ENCODE results near the gene ZFAND3.

Gene ZFAND3

GRCh38 chr6:37971266-37971665 lies 151.7 kb downstream of the ZFAND3 start:
- Mint-ChIP-seq H3K4me1 (ENCODE audit: low read depth) (peaks cover 22% of the 10 kb centered on the region), H3K27ac (no peak overlapping the region), H3K4me3 (no peak overlapping the region), H3K9me3 (peaks cover 32% of the 10 kb centered on the region), H3K36me3 (ENCODE audit: low read depth) (peaks cover 46% of the 10 kb centered on the region), H3K27me3 (ENCODE audit: low read depth) (no peaks in the 10 kb centered on the region)
- no peak for DNase-seq (ENCODE audit: low spot score)

- H3K4me3 Mint-ChIP-seq, result peak overlapping the region; percentile 41
- H3K27me3 Mint-ChIP-seq (ENCODE audit: low read depth), result no peaks in the 10 kb centered on the region
- H3K4me1 Mint-ChIP-seq (ENCODE audit: low read depth), result peaks cover 22% of the 10 kb centered on the region
- no peak overlapping the region for H3K27ac Mint-ChIP-seq
- no peak for DNase-seq (ENCODE audit: low spot score)
- peaks cover 45% of the 10 kb centered on the region for H3K36me3 Mint-ChIP-seq (ENCODE audit: low read depth)
- H3K9me3 Mint-ChIP-seq, result peaks cover 32% of the 10 kb centered on the region
Observed at GRCh38 chr6:37971711-37972390, 152.3 kb downstream of the ZFAND3 start.

DNA sequence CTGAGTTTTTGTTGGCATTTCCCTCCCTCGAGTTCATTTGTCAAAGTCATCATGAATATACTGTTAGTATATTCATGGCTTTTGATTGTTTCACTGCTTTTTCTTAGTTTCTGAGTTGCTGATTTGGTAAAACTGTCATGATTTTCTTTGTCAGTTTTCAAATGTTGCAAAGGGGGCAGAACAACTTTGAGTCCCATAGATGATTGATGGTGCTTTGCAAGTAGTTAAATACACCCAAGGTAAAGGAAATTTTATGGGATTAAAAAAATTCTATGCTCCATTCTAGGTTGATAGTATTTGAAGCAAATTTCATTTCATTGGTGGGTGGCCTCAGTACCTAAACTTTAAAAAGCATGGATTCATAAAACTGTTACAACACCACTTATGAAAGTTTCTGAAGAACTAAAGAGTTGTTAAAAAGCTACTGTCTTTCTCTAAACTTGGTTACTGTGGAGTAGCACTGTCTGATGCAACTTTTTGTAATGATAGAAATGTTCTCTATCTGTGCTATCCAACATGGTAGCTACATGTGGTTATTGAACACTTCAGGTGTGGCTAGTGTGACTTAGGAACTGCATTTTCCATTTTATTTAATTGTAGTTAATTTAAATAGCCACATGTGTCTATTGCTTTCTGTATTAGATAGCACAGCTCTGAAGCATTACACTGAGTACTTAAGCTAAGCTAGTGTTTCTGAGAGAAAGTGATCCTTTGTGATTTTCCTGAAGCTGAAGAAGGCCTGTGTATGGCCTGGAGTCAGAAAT lies 153.6 kb downstream of the ZFAND3 start:
- peaks cover 32% of the 10 kb centered on the region for H3K9me3 Mint-ChIP-seq
- H3K4me1 Mint-ChIP-seq (ENCODE audit: low read depth), result peaks cover 25% of the 10 kb centered on the region
- H3K27ac Mint-ChIP-seq, result peak overlapping the region; percentile 76
- H3K36me3 Mint-ChIP-seq (ENCODE audit: low read depth), result peaks cover 45% of the 10 kb centered on the region
- H3K4me3 Mint-ChIP-seq, result peak overlapping the region; percentile 22
- no peak for DNase-seq (ENCODE audit: low spot score)
- no peaks in the 10 kb centered on the region for H3K27me3 Mint-ChIP-seq (ENCODE audit: low read depth)

DNA sequence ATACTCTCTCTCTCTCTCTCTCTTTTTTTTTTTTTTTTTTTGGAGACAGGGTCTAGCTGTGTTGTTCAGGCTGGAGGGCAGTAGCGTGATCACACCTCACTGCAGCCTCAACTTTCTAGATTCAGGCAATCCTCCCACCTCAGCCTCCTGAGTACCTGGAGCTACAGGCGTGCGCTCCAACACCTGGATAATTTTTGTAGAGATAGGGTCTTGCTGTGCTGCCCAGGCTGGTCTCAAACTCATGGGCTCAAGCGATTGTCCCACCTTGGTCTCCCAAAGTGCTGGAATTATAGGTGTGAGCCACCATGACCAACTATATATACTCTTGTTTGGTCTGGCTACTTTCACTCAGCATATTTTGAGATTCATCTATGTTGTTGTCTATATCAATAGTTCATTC lies 154.9 kb downstream of the ZFAND3 start:
- DNase-seq (ENCODE audit: low spot score), result no peak
- Mint-ChIP-seq H3K9me3 (peaks cover 27% of the 10 kb centered on the region), H3K27me3 (ENCODE audit: low read depth) (no peaks in the 10 kb centered on the region), H3K36me3 (ENCODE audit: low read depth) (peaks cover 41% of the 10 kb centered on the region), H3K4me1 (ENCODE audit: low read depth) (peaks cover 32% of the 10 kb centered on the region), H3K4me3 (no peak overlapping the region), H3K27ac (no peak overlapping the region)

DNA sequence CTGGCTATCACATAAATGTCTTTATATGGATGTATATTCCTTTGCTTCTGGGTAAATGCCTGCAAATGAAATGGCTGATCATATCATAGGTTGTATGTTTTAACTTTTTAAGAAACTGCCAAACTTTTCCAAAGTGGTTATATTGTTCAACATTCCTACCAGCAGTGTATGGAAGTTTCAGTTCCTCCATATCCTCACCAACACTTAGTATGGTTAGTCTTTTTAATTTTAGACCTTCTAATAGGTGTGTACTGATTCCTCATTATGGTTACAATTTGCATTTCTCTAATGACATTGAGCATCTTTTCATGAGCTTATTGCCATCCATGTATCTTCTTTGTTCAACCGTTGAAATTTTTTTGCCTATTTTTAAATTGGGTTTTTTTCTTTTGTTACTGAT lies 155.4 kb downstream of the ZFAND3 start:
- Mint-ChIP-seq H3K4me1 (ENCODE audit: low read depth) (peaks cover 36% of the 10 kb centered on the region), H3K27ac (no peak overlapping the region), H3K9me3 (peaks cover 27% of the 10 kb centered on the region), H3K36me3 (ENCODE audit: low read depth) (peaks cover 39% of the 10 kb centered on the region), H3K27me3 (ENCODE audit: low read depth) (no peaks in the 10 kb centered on the region), H3K4me3 (no peak overlapping the region)
- DNase-seq (ENCODE audit: low spot score), result no peak

- Mint-ChIP-seq H3K4me3 (no peak overlapping the region), H3K36me3 (ENCODE audit: low read depth) (peaks cover 32% of the 10 kb centered on the region), H3K4me1 (ENCODE audit: low read depth) (peaks cover 28% of the 10 kb centered on the region), H3K9me3 (peaks cover 23% of the 10 kb centered on the region), H3K27ac (no peak overlapping the region), H3K27me3 (ENCODE audit: low read depth) (no peaks in the 10 kb centered on the region)
- DNase-seq (ENCODE audit: low spot score), result no peak
Observed at GRCh38 chr6:37977715-37978114, 158.2 kb downstream of the ZFAND3 start.

DNA sequence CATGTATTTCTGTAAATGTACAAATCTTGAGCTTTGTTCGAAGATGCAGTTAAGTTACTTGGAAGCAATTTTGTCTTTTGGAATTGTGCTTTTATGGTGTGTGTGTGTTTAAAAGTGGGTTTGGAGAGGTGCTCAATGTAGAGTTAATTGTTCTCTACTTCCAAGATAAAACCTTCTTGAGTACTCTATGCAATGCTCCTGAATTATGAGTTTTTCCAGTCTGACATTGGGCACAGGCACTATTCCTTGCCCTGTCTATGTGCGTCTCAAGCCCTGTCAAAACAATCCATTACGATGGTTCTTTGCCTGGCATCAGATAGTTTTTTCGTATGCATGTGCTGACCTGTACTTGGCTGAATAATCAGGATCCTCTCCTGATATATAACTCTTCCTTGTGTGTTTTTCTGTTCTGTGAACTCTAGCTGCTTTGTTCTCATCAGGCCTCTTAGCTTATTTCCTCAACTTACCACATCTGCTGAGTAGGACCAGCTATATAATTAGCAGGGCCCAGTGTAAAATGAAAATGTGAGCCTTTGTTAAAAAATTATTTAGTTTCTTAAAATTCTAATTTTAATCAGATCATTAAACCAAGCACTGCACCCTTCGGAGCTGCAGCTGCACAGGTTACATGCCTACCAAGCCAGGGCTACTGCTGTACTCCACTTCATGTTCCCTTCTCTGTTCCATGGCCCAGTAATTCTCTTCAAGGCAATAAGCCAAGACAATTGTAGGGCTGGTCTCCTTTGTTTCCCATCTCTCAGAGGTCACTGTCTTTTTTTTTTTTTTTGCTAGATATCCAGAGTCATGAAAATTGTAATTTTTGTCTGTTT lies 160.1 kb downstream of the ZFAND3 start:
- Mint-ChIP-seq H3K27ac (no peak overlapping the region), H3K36me3 (ENCODE audit: low read depth) (peaks cover 17% of the 10 kb centered on the region), H3K4me1 (ENCODE audit: low read depth) (peaks cover 32% of the 10 kb centered on the region), H3K9me3 (peaks cover 12% of the 10 kb centered on the region), H3K27me3 (ENCODE audit: low read depth) (no peaks in the 10 kb centered on the region), H3K4me3 (no peak overlapping the region)
- no peak for DNase-seq (ENCODE audit: low spot score)

DNA sequence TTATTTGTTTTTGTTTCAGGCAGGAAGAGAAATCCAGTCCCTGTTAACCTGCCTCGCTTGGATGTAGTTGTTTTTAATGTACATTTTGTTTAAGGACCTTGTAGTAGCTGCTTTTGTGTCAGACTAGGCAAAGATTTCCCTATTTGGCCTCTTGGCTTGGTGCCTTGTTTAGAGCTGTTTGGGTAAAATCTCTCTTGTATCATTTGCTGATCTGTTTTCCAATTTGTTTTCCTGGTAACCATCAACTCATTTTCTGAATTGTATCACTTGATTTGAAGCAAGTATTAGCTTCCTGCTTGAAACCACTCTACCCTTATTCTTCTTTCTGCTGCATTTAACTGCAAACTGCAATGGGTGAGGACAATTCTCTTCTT lies 160.7 kb downstream of the ZFAND3 start:
- DNase-seq (ENCODE audit: low spot score), result no peak
- Mint-ChIP-seq H3K4me3 (no peak overlapping the region), H3K27ac (no peak overlapping the region), H3K9me3 (peaks cover 8% of the 10 kb centered on the region), H3K27me3 (ENCODE audit: low read depth) (no peaks in the 10 kb centered on the region), H3K4me1 (ENCODE audit: low read depth) (peaks cover 32% of the 10 kb centered on the region), H3K36me3 (ENCODE audit: low read depth) (peaks cover 11% of the 10 kb centered on the region)

GRCh38 chr6:37981626-37982025 lies 162.1 kb downstream of the ZFAND3 start:
- H3K4me1 Mint-ChIP-seq (ENCODE audit: low read depth), result peaks cover 42% of the 10 kb centered on the region
- H3K27ac Mint-ChIP-seq, result no peak overlapping the region
- H3K4me3 Mint-ChIP-seq, result no peak overlapping the region
- DNase-seq (ENCODE audit: low spot score), result no peak
- H3K9me3 Mint-ChIP-seq, result no peaks in the 10 kb centered on the region
- peaks cover 4% of the 10 kb centered on the region for H3K36me3 Mint-ChIP-seq (ENCODE audit: low read depth)
- H3K27me3 Mint-ChIP-seq (ENCODE audit: low read depth), result no peaks in the 10 kb centered on the region

DNA sequence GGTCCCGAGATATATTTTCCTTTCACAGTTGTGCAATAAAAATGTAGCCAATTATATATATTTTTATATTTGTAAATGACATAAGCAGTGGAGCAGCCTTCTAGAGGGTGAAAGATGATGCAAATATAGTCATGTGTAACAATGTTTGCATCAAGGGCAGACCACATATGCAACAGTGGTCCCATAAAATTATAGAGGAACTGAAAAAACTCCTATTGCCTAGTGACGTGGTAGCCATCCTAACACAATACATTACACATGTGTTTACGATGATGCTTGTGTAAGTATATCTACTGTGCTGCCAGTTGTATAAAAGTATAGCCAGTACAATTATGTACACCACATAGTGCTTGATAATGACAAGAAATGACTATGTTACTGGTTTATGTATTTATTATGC lies 162.8 kb downstream of the ZFAND3 start:
- Mint-ChIP-seq H3K4me3 (no peak overlapping the region), H3K36me3 (ENCODE audit: low read depth) (peaks cover 4% of the 10 kb centered on the region), H3K27ac (no peak overlapping the region), H3K27me3 (ENCODE audit: low read depth) (no peaks in the 10 kb centered on the region), H3K9me3 (no peaks in the 10 kb centered on the region), H3K4me1 (ENCODE audit: low read depth) (peaks cover 45% of the 10 kb centered on the region)
- no peak for DNase-seq (ENCODE audit: low spot score)

DNA sequence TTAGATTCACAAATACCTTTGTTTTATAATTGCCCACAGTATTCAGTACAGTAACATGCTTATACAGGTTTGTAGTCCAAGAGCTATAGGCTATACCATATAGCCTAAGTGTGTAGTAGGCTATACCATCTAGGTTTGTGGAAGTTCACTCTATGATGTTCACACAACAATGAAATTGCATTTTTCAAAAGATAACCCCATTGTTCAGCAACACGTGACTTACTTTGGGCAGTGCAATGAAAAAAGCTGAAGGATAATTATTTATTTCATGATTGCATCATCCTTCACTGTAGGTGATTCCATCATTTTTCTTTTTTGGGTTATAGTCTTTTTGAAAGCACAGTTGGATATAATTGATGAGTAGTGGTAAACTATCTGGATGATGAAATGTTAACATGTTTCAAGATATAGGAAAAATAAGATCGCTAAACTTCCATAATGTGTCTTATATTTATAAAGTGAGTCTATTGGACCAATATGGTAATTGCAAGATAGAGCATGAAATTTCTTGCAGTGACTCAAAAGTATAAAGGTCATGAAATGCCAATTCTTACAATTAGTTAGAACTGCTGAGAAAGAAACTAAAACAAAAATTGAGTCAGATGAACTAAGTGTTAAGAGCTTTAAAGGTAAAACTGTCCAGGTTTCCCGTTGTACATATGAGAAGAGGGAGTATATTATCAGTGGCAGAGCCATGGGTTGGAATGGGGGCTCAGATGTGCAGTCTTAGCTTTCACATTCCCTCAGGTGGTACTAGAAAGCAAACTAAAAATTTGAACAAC lies 164.4 kb downstream of the ZFAND3 start:
- H3K27ac Mint-ChIP-seq, result no peak overlapping the region
- H3K4me1 Mint-ChIP-seq (ENCODE audit: low read depth), result peaks cover 42% of the 10 kb centered on the region
- H3K4me3 Mint-ChIP-seq, result no peak overlapping the region
- no peaks in the 10 kb centered on the region for H3K36me3 Mint-ChIP-seq (ENCODE audit: low read depth)
- no peaks in the 10 kb centered on the region for H3K9me3 Mint-ChIP-seq
- H3K27me3 Mint-ChIP-seq (ENCODE audit: low read depth), result no peaks in the 10 kb centered on the region
- DNase-seq (ENCODE audit: low spot score), result no peak

GRCh38 chr6:37984578-37984977 lies 165.1 kb downstream of the ZFAND3 start:
- no peaks in the 10 kb centered on the region for H3K36me3 Mint-ChIP-seq (ENCODE audit: low read depth)
- no peak overlapping the region for H3K4me3 Mint-ChIP-seq
- peaks cover 37% of the 10 kb centered on the region for H3K4me1 Mint-ChIP-seq (ENCODE audit: low read depth)
- no peaks in the 10 kb centered on the region for H3K9me3 Mint-ChIP-seq
- no peak overlapping the region for H3K27ac Mint-ChIP-seq
- no peaks in the 10 kb centered on the region for H3K27me3 Mint-ChIP-seq (ENCODE audit: low read depth)
- no peak for DNase-seq (ENCODE audit: low spot score)

GRCh38 chr6:37985355-37985754 lies 165.8 kb downstream of the ZFAND3 start:
- Mint-ChIP-seq H3K9me3 (no peaks in the 10 kb centered on the region), H3K4me1 (ENCODE audit: low read depth) (peaks cover 30% of the 10 kb centered on the region), H3K4me3 (no peak overlapping the region), H3K27me3 (ENCODE audit: low read depth) (no peaks in the 10 kb centered on the region), H3K36me3 (ENCODE audit: low read depth) (no peaks in the 10 kb centered on the region), H3K27ac (no peak overlapping the region)
- DNase-seq (ENCODE audit: low spot score), result peak; percentile 17

All from T-helper 2 cell treated with Interferon-gamma antibody and Interleukin-4, amounts not matched to agents 5 μg/mL and 100 μg/mL, for 36 hours (primary cell).